HEK293T (cell line): ENCODE measurements around the gene ZNF579.
A peak's percentile ranks its signal among the peaks of the same experiment; 100 is the strongest.

Source experiments
- CTCF ChIA-PET: fragments of 350-600 bp; formaldehyde crosslinking; extraction: SDS; loops from one replicate; lab custom pipeline; 2021; ENCODE audit warnings: antibody characterized with exemption, inconsistent platforms; lab: Yijun Ruan, JAX
- POLR2A ChIA-PET: fragments of 350-600 bp; formaldehyde crosslinking; extraction: SDS; loops from one replicate; lab custom pipeline; 2020; ENCODE audit warnings: antibody characterized with exemption, inconsistent platforms; lab: Yijun Ruan, JAX
- DNase-seq: peaks from one replicate; pipeline ENCODE4 v3.0.0; 2012; ENCODE audit warnings: mixed read lengths; ENCODE audit errors: extremely low spot score
- ARNT ChIP-seq: fragments of 450-650 bp; IDR thresholded peaks from 2 replicates; pipeline ENCODE4 v1.6.1; 2017; ENCODE audit warnings: mild to moderate bottlenecking
- BHLHE40 ChIP-seq: fragments of 450-650 bp; IDR thresholded peaks from 2 replicates; pipeline ENCODE4 v1.6.1; 2016; ENCODE audit warnings: mild to moderate bottlenecking, moderate library complexity, borderline replicate concordance
- CTBP1 ChIP-seq: fragments of 450-650 bp; IDR thresholded peaks from 2 replicates; pipeline ENCODE4 v1.6.1; 2016; ENCODE audit warnings: borderline replicate concordance
- ELF4 ChIP-seq: fragments of 450-650 bp; IDR thresholded peaks from 2 replicates; pipeline ENCODE4 v1.6.1; 2017; ENCODE audit warnings: antibody characterized with exemption
- FOXA1 ChIP-seq: fragments of 450-650 bp; IDR thresholded peaks from 2 replicates; pipeline ENCODE4 v1.6.1; 2016; ENCODE audit warnings: mild to moderate bottlenecking
- FOXK2 ChIP-seq: fragments of 450-650 bp; IDR thresholded peaks from 2 replicates; pipeline ENCODE4 v1.6.1; 2016; ENCODE audit warnings: mild to moderate bottlenecking
- FOXM1 ChIP-seq: fragments of 450-650 bp; IDR thresholded peaks from 2 replicates; pipeline ENCODE4 v1.6.1; 2017; ENCODE audit warnings: mild to moderate bottlenecking, borderline replicate concordance
- HDGF ChIP-seq: fragments of 450-650 bp; IDR thresholded peaks from 2 replicates; pipeline ENCODE4 v1.6.1; 2017; ENCODE audit warnings: antibody characterized with exemption, borderline replicate concordance
- L3MBTL2 ChIP-seq: fragments of 450-650 bp; conservative IDR thresholded peaks from 2 replicates; pipeline ENCODE4 v1.6.1; 2016; ENCODE audit warnings: mild to moderate bottlenecking
- LEF1 ChIP-seq: fragments of 450-650 bp; IDR thresholded peaks from 2 replicates; pipeline ENCODE4 v1.6.1; 2017; ENCODE audit warnings: mild to moderate bottlenecking, borderline replicate concordance
- NFRKB ChIP-seq: fragments of 450-650 bp; IDR thresholded peaks from 2 replicates; pipeline ENCODE4 v1.6.1; 2016; ENCODE audit warnings: mild to moderate bottlenecking, moderate library complexity
- SP1 ChIP-seq: fragments of 450-650 bp; IDR thresholded peaks from 2 replicates; pipeline ENCODE4 v1.6.1; 2017
- SUZ12 ChIP-seq: fragments of 450-650 bp; IDR thresholded peaks from 2 replicates; pipeline ENCODE4 v1.6.1; 2016; ENCODE audit warnings: mild to moderate bottlenecking
- TARDBP ChIP-seq: fragments of 450-650 bp; IDR thresholded peaks from 2 replicates; pipeline ENCODE4 v1.6.1; 2016
- ZNF384 ChIP-seq: fragments of 450-650 bp; IDR thresholded peaks from 2 replicates; pipeline ENCODE4 v1.6.1; 2016
- TF ChIP-seq, protein P1 (sequence below): fragments of 450-650 bp; IDR thresholded peaks from 2 replicates; pipeline ENCODE4 v1.6.1; 2016

Gene ZNF579

DNA sequence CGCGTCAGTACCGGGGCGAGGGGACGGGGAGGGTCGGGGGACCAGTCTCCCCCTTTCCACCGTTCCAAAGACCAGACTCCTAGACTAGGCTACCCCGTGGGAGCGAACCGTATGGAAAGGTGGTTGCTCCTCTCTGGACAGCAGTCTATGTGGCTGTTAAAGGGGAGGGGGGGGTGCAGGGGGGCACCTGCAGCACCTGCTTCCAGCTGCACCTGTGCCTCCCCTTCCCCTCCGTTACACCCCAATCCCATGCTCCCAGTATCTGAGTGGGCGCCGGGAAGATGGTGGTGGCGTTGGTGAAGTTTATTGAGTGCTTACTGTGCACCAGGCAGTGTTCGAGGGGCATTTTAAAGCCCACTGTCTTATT lies 20.0 kb upstream of the ZNF579 start:
- CTCF ChIA-PET, result interaction anchor here (0.6 kb wide), 1 partner anchor 14 kb away, joined by 3 read pairs; no protein-coding TSS in a partner anchor
- no peak for DNase-seq
- no peak for TF ChIP-seq NFRKB
- TF ChIP-seq LEF1, result no peak
- TF ChIP-seq ELF4, result no peak
- TF ChIP-seq CTBP1, result no peak
- TF ChIP-seq ARNT, result no peak
- TF ChIP-seq ZNF384, result no peak
- TF ChIP-seq L3MBTL2, result no peak
- no peak for TF ChIP-seq FOXA1
- no peak for TF ChIP-seq HDGF
- no peak for TF ChIP-seq FOXM1
- TF ChIP-seq SUZ12, result no peak
- TF ChIP-seq, protein P1, sequence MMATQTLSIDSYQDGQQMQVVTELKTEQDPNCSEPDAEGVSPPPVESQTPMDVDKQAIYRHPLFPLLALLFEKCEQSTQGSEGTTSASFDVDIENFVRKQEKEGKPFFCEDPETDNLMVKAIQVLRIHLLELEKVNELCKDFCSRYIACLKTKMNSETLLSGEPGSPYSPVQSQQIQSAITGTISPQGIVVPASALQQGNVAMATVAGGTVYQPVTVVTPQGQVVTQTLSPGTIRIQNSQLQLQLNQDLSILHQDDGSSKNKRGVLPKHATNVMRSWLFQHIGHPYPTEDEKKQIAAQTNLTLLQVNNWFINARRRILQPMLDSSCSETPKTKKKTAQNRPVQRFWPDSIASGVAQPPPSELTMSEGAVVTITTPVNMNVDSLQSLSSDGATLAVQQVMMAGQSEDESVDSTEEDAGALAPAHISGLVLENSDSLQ, result no peak
- TF ChIP-seq FOXK2, result no peak
- no peak for TF ChIP-seq SP1
- TF ChIP-seq BHLHE40, result no peak
- no peak for TF ChIP-seq TARDBP
- POLR2A ChIA-PET, result interaction anchor here (1.2 to 1.7 kb wide), 3 partner anchors 24 to 133 kb away, joined by 3 to 6 read pairs (median 3); partner anchors contain the start of gene ZNF784

DNA sequence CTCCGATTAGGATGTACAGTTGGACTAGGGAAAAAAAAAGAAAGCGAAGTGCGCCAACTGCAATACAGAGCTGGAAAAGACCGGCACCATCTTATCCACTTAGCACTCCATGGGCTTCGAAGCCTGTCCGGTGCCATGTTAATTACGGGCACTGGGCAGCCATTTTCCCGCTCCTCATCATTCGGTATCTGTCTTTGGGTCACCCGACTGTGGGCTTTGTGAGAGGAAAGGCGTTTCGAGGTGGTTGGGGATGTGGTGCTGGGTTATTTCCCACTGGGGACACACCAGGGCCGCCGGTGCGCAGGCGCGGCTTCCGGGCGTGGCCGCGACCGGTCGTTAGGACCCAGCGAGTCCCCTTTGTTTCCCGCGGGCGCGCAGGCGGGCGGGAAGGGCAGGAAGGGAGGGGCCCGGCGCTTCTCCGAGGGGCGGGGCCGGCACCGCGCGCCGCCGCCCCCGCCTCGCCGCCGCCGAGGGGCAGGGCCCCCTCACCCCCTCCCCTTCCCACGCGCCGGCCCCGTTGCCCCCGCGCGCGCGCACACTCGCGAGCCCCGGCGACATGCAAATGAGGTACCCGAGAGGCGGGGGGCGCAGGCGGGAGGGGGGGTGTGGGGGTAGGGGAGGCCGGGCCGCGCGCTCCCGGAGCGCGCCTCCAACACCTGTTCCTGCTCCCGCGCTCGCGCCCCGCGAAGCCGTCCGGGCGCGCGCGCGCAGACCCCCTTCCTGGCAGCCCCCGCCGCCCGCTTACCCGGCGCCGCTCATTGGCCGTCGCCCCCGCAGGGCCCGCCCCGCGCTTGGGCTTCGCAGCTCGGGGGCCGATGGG lies 19.4 kb upstream of the ZNF579 start, which contains the start of gene ZNF524:
ZNF524 (plus strand) TSS at position 447 of the 820 bp plus-strand sequence. CDS start 1,825 bp downstream, outside the sequence.
- ChIA-PET POLR2A (interaction anchor here (0.8 to 2.1 kb wide), 18 partner anchors 9 to 299 kb away, joined by 3 to 29 read pairs (median 6); partner anchors contain the start of genes U2AF2, ZNF579, ZNF628 and ZNF784), CTCF (interaction anchor here (0.6 to 0.7 kb wide), 2 partner anchors 14 to 40 kb away, joined by 3 to 5 read pairs; no protein-coding TSS in a partner anchor)
- no peak for TF ChIP-seq ARNT
- TF ChIP-seq FOXA1, result no peak
- no peak for TF ChIP-seq SP1
- no peak for TF ChIP-seq CTBP1
- TF ChIP-seq BHLHE40, result no peak
- no peak for TF ChIP-seq SUZ12
- TF ChIP-seq NFRKB, result peak; percentile 68
- peak; percentile 95 for TF ChIP-seq FOXM1
- TF ChIP-seq LEF1, result no peak
- TF ChIP-seq TARDBP, result no peak
- no peak for TF ChIP-seq ZNF384
- no peak for TF ChIP-seq FOXK2
- no peak for TF ChIP-seq HDGF
- TF ChIP-seq, protein P1, result no peak
- TF ChIP-seq ELF4, result 0 out of 2 replicates have a peak, but pooled peaks have one; percentile 30
- TF ChIP-seq L3MBTL2, result peak; percentile 87
- peak; percentile 75 for DNase-seq

DNA sequence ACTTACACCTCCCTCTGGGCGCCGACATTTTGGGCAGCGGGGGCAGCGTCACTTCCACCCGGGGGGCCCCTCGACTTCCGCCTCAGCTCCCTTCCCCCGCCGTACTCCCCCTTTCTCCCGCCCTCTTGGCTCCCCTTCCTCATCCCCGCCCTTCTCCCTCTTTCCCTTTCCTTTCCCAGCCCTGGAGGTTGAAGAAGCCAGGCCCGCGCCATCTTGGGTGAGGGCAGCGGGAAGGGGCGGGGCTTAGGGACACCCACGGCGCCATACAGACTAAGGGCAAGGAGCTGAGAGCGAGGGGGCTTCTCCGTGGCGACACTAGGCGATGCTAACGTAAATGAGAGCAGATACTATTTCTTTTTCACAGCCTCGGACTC lies 18.8 kb upstream of the ZNF579 start, which contains the start of gene FIZ1:
FIZ1 (minus strand) TSS at position 50 of the 374 bp plus-strand sequence. CDS start 1,652 bp downstream, outside the sequence.
- ChIA-PET CTCF (interaction anchor here (0.6 to 0.7 kb wide), 4 partner anchors 34 to 72 kb away, joined by 3 to 5 read pairs (median 3); no protein-coding TSS in a partner anchor), POLR2A (interaction anchor here (0.8 to 2.1 kb wide), 20 partner anchors 9 to 298 kb away, joined by 3 to 29 read pairs (median 5); partner anchors contain the start of genes U2AF2, ZNF579, ZNF628 and ZNF784)
- TF ChIP-seq FOXA1 (no peak), ELF4 (peak; percentile 67; the same call in 1 of the 2 replicates), ARNT (no peak)
- DNase-seq, result peak; percentile 79

DNA sequence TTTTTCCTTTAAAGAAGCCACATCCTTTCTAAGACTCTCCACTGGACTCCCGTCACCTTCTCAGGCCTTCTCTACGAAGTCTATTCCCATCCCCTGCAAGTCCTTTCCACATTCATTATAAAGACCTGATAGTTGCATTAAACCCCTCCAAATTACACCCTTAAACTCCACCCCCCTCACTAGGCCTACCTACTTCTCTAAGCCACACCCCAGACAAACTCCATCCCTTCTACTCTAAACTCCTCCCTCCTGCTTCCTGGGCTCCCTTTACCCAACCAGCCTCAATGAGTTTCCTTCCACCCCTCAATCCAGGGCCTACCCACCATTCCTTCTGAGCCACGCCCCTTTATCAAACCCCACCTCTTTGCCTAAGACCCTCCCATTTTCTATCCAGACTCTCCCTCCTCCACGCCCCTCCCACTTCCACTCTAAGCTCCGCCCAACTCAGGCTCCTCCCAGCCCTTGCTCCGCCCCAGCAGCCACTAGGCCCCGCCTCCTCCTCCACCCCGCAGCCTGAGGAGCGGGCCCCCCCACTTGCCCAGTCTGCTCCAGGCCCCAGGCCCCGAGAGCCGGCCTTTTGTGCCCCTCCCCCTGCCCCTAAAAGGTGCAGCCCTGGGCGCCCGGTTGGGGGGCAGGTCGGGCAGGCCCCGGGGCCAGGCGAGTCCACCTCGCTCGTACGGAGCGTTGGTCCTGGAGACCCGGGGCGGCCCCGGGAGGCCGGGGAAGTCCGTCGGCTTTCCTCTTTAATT lies 18.2 kb upstream of the ZNF579 start:
- peak; percentile 90 for DNase-seq
- no peak for TF ChIP-seq SUZ12
- 0 out of 2 replicates have a peak, but pooled peaks have one; percentile 78 for TF ChIP-seq HDGF
- TF ChIP-seq SP1, result 0 out of 2 replicates have a peak, but pooled peaks have one; percentile 20
- peak; percentile 78; the same call in 1 of the 2 replicates for TF ChIP-seq FOXM1
- ChIA-PET CTCF (interaction anchor here (0.6 to 0.7 kb wide), 3 partner anchors 34 to 73 kb away, joined by 3 read pairs; no protein-coding TSS in a partner anchor), POLR2A (interaction anchor here (0.6 to 2.1 kb wide), 20 partner anchors 8 to 298 kb away, joined by 3 to 29 read pairs (median 5); partner anchors contain the start of genes U2AF2, ZNF579, ZNF628 and ZNF784)

DNA sequence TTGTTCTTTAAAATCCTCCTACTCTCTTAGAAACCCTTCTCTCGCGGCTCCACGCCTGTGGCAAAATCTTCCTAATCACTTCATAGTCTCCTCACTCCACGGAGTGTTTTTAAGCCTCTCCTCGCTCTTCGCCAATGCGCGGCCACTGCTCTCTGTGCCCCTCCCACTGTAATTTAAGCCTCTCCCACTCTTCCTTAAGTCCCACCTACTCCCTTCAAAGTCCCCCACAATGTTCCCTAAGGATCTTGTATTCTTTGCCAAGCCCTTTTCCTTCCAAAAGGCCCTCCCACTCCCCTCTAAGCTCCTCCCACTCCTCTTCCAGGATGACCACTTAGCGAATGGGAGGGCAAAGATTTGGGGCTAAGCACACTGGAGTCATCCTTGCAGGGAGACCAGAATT lies 17.4 kb upstream of the ZNF579 start:
- DNase-seq, result no peak
- POLR2A ChIA-PET, result interaction anchor here (0.5 to 2.1 kb wide), 2 partner anchors 10 to 45 kb away, joined by 3 to 29 read pairs; no protein-coding TSS in a partner anchor
- CTCF ChIA-PET, result no interaction called here
- no peak for TF ChIP-seq ARNT
- TF ChIP-seq FOXM1, result no peak

DNA sequence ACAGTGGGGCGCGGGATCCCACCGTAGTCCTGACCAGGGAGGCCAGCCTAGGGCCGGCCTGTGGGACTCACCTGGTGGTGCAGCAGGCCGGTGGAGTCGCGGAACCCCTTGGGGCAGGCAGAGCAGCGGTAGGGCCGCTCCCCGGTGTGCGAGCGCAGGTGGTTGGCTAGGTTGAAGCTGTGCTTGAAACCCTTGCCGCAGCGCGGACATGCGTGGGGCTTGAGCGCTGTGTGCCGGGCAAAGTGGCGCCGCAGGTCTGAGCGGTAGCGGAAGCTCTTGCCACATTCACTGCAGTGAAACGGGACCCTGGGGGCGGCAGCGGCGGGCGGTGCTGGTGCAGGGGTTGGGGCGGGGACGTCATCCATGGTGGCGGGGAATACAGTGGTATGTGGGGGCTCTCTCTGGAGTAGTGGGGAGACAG lies 16.9 kb upstream of the ZNF579 start:
- DNase-seq, result no peak
- ChIA-PET CTCF (no interaction called here), POLR2A (interaction anchor here (0.5 kb wide), 1 partner anchor 45 kb away, joined by 3 read pairs; no protein-coding TSS in a partner anchor)
- TF ChIP-seq, protein P1, result no peak
- TF ChIP-seq CTBP1 (no peak), HDGF (no peak), LEF1 (no peak), ELF4 (no peak), ARNT (no peak), TARDBP (no peak), SUZ12 (no peak)
